Measurements from ENCODE around the gene AKAP6.

Gene AKAP6

DNA sequence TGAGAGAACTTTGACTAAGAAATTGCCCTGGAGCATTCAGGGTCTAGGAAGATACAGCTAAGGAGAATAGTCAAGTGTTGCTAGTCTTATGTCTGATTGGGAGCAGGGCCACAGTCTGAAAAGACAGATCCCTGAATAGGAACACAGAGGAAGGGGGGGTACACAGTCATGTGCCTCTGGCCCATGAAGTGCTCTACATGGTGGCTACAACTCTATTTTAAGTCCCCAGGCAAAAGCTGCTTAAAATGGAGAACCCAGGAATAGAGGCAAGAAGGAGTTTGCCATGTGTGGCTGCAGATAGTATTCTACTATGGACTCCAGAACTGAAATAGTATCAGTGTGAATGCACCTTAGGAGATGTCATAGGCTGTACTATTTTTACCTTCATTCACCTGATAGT is 491.6 kb downstream of the AKAP6 start:
- no peaks in the 10 kb centered on the region for H3K36me3 Mint-ChIP-seq
- CTCF ChIA-PET = no interaction called here
- H3K4me1 Mint-ChIP-seq = no peaks in the 10 kb centered on the region
- H3K4me3 Mint-ChIP-seq = no peak overlapping the region
- no peaks in the 10 kb centered on the region for H3K9me3 Mint-ChIP-seq
- H3K27me3 Mint-ChIP-seq = no peaks in the 10 kb centered on the region
- H3K27ac Mint-ChIP-seq = no peak overlapping the region
- no peak for DNase-seq

DNA sequence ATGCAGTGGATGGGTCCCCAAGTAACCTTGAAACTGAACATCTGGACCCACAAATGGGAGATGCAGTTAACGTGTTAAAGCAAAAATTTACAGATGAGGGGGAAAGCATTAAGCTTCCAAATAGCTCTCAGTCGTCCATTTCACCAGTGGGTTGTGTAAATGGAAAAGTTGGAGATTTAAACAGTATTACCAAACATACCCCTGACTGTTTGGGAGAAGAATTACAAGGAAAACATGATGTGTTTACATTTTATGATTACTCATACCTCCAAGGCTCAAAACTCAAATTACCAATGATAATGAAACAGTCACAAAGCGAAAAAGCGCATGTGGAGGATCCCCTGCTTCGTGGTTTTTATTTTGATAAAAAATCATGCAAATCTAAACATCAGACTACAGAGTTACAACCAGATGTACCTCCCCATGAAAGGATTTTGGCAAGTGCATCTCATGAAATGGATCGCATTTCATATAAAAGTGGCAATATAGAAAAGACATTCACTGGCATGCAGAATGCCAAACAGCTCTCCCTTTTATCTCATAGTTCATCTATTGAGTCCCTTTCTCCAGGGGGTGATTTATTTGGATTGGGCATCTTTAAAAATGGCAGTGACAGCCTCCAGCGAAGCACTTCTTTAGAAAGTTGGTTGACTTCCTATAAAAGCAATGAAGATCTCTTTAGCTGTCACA is 493.0 kb downstream of the AKAP6 start:
- H3K27ac Mint-ChIP-seq = no peak overlapping the region
- no peaks in the 10 kb centered on the region for H3K36me3 Mint-ChIP-seq
- no peaks in the 10 kb centered on the region for H3K4me1 Mint-ChIP-seq
- CTCF ChIA-PET = no interaction called here
- no peak for DNase-seq
- no peak overlapping the region for H3K4me3 Mint-ChIP-seq
- H3K27me3 Mint-ChIP-seq = no peaks in the 10 kb centered on the region
- H3K9me3 Mint-ChIP-seq = no peaks in the 10 kb centered on the region

DNA sequence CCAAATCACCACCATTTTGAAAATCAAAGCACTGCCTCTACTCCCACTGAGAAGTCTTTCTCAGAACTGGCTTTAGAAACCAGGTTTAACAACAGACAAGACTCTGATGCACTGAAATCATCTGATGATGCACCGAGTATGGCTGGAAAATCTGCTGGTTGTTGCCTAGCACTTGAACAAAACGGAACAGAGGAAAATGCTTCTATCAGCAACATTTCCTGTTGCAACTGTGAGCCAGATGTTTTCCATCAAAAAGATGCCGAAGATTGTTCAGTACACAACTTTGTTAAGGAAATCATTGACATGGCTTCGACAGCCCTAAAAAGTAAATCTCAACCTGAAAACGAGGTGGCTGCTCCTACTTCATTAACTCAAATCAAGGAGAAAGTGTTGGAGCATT is 494.6 kb downstream of the AKAP6 start:
- Mint-ChIP-seq H3K27ac (no peak overlapping the region), H3K27me3 (no peaks in the 10 kb centered on the region), H3K4me1 (no peaks in the 10 kb centered on the region), H3K4me3 (no peak overlapping the region), H3K36me3 (no peaks in the 10 kb centered on the region), H3K9me3 (no peaks in the 10 kb centered on the region)
- CTCF ChIA-PET = no interaction called here
- no peak for DNase-seq

DNA sequence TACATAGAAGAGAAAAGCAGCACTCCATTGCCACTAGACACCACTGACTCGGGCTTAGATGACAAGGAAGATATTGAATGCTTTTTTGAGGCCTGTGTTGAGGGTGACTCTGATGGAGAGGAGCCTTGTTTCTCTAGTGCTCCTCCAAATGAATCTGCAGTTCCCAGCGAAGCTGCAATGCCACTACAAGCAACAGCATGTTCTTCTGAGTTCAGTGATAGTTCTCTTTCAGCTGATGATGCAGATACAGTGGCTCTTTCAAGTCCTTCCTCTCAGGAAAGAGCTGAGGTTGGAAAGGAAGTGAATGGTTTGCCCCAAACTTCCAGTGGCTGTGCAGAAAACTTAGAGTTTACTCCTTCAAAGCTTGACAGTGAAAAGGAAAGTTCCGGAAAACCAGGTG is 495.1 kb downstream of the AKAP6 start:
- H3K4me3 Mint-ChIP-seq = no peak overlapping the region
- DNase-seq = no peak
- H3K9me3 Mint-ChIP-seq = no peaks in the 10 kb centered on the region
- no peaks in the 10 kb centered on the region for H3K36me3 Mint-ChIP-seq
- no peaks in the 10 kb centered on the region for H3K4me1 Mint-ChIP-seq
- CTCF ChIA-PET = no interaction called here
- H3K27me3 Mint-ChIP-seq = no peaks in the 10 kb centered on the region
- H3K27ac Mint-ChIP-seq = no peak overlapping the region

DNA sequence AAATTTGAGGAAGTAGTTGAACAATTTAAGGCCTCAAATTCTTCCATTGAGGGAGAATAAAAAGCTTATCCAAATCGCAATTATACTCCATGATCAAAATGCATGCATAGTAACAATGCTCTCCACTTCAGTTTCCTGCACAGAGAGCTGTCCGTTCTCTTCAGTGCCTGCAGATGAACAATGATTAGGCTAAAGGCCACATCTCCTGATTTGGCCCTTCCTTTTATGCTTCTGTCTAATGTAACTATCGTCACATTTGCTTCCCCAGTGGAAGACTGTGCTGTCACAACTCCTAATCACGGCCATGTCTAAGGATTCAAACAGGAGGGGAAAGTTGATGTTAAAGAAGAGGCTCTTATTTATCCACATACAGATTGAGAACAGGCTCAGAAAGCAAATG is 496.0 kb downstream of the AKAP6 start:
- H3K4me3 Mint-ChIP-seq = no peak overlapping the region
- no peaks in the 10 kb centered on the region for H3K4me1 Mint-ChIP-seq
- H3K27ac Mint-ChIP-seq = no peak overlapping the region
- H3K9me3 Mint-ChIP-seq = no peaks in the 10 kb centered on the region
- H3K27me3 Mint-ChIP-seq = no peaks in the 10 kb centered on the region
- CTCF ChIA-PET = interaction anchor here (0.8 kb wide), 1 partner anchor 248 kb away, joined by 3 read pairs; no protein-coding TSS in a partner anchor
- DNase-seq = no peak
- no peaks in the 10 kb centered on the region for H3K36me3 Mint-ChIP-seq

DNA sequence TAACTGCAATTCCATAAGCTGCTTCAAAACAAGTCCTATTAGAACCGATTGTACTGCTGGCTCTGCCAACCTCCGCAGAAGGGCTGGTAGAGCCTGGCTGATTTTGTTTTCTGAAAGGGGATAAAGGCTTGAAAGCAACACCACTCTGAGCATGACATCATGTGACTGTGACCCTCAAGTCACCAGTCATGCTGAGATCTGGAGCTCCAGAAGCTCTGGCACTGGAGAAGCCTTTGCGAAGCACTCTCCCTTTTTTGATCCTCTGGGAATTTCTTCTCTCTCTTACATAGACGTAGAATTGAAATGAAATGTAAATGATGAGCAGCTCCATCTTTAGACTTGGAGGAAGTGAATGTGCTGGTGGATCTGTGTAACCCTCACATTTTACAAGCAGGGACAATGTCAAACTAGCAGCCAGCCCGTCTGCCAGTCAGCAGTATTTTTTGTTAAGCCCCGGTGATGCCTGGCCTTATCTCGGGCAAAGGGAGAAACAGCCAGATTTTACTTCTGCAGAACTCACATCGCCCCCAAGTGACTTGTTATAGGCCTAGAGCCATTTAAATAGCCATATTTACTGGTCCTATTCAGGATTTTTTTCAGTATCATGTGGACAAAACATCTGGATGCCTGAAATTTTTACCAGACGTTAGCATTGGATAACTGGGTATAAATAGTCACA is 497.4 kb downstream of the AKAP6 start:
- CTCF ChIA-PET = no interaction called here
- Mint-ChIP-seq H3K4me3 (no peak overlapping the region), H3K4me1 (no peaks in the 10 kb centered on the region), H3K36me3 (no peaks in the 10 kb centered on the region), H3K27ac (no peak overlapping the region), H3K9me3 (no peaks in the 10 kb centered on the region), H3K27me3 (no peaks in the 10 kb centered on the region)
- no peak for DNase-seq

DNA sequence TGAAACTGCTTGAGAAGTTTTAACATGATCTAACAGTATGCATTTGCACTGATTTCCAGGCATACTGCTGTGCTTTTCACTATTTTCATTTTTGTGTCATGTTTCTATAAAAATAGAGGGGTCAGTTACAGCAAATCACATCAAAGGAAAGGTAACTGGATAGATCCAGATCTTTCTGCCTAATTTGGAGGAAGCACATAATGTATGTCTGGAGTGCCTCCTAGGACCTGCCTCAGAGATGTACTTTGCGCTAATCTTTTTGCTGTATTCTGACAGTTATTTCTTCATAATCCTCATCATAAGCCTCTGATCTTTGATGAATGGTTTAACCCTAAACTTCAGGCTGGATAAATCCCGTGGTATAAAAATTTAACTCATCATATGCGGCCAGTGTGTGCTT is 498.4 kb downstream of the AKAP6 start:
- Mint-ChIP-seq H3K4me3 (no peak overlapping the region), H3K27me3 (no peaks in the 10 kb centered on the region), H3K4me1 (no peaks in the 10 kb centered on the region), H3K27ac (no peak overlapping the region), H3K36me3 (no peaks in the 10 kb centered on the region), H3K9me3 (no peaks in the 10 kb centered on the region)
- no peak for DNase-seq
- CTCF ChIA-PET = no interaction called here

DNA sequence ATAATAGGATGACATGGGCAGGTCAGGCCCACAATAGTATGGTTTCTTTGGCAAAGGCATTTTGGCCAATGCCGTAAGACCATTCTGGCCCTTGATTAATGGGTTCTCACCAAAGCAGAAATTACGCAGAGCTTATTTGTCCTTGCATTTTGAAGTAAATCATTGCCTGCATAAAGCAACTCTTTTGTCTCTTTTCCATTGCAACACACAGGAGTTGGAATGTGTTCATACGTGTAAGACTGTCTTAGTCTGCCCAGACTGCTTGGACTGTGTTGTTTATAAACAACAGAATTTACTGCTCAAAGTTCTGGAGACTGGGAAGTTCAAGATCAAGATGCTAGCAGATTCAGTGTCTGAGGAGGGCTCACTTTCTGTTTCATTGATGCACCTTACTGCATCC is 506.8 kb downstream of the AKAP6 start:
- CTCF ChIA-PET = no interaction called here
- no peak overlapping the region for H3K27ac Mint-ChIP-seq

DNA sequence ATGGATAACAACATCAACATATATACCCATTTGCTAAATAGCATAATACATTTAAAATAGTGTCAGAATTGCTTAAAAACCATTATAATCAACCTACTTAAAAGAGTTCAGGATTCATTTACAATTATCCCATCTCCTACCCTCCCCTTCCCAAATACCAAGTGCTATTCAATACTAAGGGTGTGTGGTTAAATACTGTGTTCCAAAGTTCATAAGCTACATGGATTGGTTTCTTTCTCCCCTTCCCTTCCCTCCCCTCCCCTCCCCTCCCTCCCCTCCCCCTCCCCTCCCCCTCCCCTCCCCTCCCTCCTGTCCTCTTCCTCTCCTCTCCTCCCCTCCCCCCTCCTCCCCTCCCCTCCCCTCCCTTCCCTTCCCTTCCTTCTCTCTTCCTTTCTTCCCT is 512.6 kb downstream of the AKAP6 start:
- Mint-ChIP-seq H3K4me1 (no peaks in the 10 kb centered on the region), H3K36me3 (no peaks in the 10 kb centered on the region), H3K27ac (no peak overlapping the region), H3K4me3 (no peak overlapping the region), H3K9me3 (peaks cover 6% of the 10 kb centered on the region), H3K27me3 (no peaks in the 10 kb centered on the region)
- CTCF ChIA-PET = no interaction called here
- DNase-seq = no peak

More for the DNA sequence above, 506.8 kb downstream of the AKAP6 start:
- Mint-ChIP-seq H3K4me1 (no peaks in the 10 kb centered on the region), H3K36me3 (no peaks in the 10 kb centered on the region), H3K9me3 (peaks cover 6% of the 10 kb centered on the region), H3K27me3 (no peaks in the 10 kb centered on the region), H3K4me3 (no peak overlapping the region)
- DNase-seq = no peak

DNA sequence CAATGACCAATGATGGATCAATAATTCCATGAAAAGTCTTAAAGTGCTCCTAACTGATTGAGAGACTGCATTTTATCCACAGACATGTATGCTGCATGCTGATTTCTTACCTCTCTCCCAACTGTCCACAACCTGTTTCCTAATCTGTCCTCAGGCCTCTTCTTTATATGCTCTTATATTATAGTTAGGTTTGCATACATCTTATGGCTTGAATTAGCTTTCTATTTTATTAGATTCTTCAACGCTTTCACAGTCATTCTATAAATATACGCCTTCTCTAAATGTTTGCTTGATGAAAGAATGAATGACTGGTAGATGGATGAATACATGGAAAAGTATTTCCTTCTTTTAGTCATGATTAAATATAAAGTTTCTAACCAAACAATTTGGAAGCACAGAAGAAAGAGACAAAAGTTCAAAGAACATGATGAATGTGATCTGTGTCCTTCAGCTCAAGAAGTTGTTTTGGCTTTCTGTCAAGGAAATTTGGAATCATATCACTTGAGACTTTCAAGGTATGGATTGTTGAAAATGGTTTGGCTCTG is 517.8 kb downstream of the AKAP6 start:
- H3K4me3 Mint-ChIP-seq = no peak overlapping the region
- no peaks in the 10 kb centered on the region for H3K4me1 Mint-ChIP-seq
- CTCF ChIA-PET = no interaction called here
- DNase-seq = no peak
- H3K9me3 Mint-ChIP-seq = peaks cover 6% of the 10 kb centered on the region
- no peak overlapping the region for H3K27ac Mint-ChIP-seq
- H3K36me3 Mint-ChIP-seq = no peaks in the 10 kb centered on the region
- H3K27me3 Mint-ChIP-seq = no peaks in the 10 kb centered on the region

DNA sequence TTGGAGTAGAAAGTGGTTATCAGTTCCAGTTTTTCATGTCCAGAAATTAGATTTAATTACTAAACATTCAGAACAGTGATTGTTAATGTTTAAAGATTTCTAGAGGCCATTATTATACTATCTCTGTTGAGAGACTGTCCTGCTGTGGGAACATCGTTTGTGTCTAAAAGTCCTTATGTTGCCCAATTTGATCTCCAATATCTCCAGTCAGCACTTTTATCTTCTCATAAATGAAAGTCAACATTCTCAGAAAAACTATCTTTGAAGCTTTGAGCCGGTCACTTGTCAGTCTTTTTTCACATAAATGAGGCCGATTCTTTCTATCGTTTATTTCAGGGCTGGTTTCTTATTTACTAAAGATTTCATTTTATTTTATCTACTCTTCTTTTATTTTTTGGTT is 518.8 kb downstream of the AKAP6 start:
- H3K27ac Mint-ChIP-seq = no peak overlapping the region

DNA sequence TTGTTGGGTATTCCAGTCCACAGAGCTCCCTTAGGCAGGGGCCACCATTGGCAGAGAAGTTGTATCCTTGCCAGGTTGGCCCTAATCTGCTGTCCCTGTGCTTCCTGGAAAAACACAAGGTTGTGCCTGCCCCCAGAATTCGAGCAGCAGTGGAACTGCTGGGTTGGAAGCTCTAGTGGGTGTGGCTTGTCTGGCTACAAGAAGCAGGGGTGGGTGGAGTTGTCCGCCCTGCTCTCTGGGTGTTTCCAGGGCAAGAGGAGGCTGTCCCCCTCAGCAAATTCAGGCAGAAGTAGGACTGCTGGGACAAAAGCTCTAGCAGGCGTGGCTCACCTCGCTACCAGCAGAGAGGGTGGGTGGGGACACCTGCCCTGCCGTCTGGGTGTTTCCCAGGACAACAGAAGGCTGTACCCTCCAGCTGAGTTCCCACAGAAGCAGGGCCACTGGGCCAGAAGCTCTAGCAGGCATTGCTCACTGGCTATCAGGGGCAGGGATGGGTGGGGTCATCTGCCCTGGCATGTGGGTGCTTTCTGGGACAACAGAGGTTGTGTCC is 536.8 kb downstream of the AKAP6 start:
- Mint-ChIP-seq H3K9me3 (peaks cover 8% of the 10 kb centered on the region), H3K4me3 (no peak overlapping the region), H3K4me1 (no peaks in the 10 kb centered on the region), H3K27ac (no peak overlapping the region), H3K36me3 (no peaks in the 10 kb centered on the region), H3K27me3 (no peaks in the 10 kb centered on the region)
- no peak for DNase-seq
- CTCF ChIA-PET = no interaction called here

More for the DNA sequence above, 518.8 kb downstream of the AKAP6 start:
- Mint-ChIP-seq H3K9me3 (peaks cover 6% of the 10 kb centered on the region), H3K4me3 (no peak overlapping the region), H3K4me1 (no peaks in the 10 kb centered on the region), H3K27me3 (no peaks in the 10 kb centered on the region), H3K36me3 (no peaks in the 10 kb centered on the region)
- no peak for DNase-seq
- CTCF ChIA-PET = no interaction called here

DNA sequence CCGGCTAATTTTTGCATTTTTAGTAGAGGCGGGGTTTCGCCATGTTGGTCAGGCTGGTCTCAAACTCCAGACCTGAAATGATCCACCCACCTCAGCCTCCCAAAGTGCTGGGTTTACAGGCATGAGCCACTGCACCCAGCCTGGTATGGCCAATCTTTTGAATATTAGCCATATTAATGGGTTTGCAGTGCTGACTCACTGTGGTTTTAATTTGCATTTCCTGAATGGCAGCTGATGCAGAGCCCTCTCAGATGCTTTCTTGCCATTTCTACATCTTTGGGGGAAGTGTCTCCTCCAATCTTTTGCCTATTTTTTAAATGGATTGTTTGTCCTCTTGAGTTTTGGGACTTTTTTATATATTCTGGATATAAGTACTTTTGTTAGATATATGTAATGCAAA is 554.1 kb downstream of the AKAP6 start:
- Mint-ChIP-seq H3K27ac (no peak overlapping the region), H3K27me3 (no peaks in the 10 kb centered on the region), H3K36me3 (no peaks in the 10 kb centered on the region), H3K9me3 (no peaks in the 10 kb centered on the region), H3K4me1 (no peaks in the 10 kb centered on the region), H3K4me3 (no peak overlapping the region)
- DNase-seq = no peak
- CTCF ChIA-PET = no interaction called here

Data from activated naive CD4-positive, alpha-beta T cell treated with anti-CD3 and anti-CD28 coated beads, Interleukin-2, amount 10 ng/mL, durations not matched to agents 7 days and 5 days (primary cell).